KBM-7 (cell line): ENCODE measurements around the gene PGBD5.
A peak's percentile ranks its signal among the peaks of the same experiment; 100 is the strongest.

ENCODE experiments used
- DNase-seq: peaks from one replicate; pipeline ENCODE4 v3.0.0-alpha.2; 2015
- in situ Hi-C: fragments of 300-500 bp; cut with MboI; formaldehyde crosslinking; loops from 2 replicates; pipeline ENCODE4 v1.14.3; 2020; ENCODE audit warnings: low sequenced_read_pairs, low pct_unique_long_range_greater_than_20kb, mixed read lengths

Gene PGBD5

DNA sequence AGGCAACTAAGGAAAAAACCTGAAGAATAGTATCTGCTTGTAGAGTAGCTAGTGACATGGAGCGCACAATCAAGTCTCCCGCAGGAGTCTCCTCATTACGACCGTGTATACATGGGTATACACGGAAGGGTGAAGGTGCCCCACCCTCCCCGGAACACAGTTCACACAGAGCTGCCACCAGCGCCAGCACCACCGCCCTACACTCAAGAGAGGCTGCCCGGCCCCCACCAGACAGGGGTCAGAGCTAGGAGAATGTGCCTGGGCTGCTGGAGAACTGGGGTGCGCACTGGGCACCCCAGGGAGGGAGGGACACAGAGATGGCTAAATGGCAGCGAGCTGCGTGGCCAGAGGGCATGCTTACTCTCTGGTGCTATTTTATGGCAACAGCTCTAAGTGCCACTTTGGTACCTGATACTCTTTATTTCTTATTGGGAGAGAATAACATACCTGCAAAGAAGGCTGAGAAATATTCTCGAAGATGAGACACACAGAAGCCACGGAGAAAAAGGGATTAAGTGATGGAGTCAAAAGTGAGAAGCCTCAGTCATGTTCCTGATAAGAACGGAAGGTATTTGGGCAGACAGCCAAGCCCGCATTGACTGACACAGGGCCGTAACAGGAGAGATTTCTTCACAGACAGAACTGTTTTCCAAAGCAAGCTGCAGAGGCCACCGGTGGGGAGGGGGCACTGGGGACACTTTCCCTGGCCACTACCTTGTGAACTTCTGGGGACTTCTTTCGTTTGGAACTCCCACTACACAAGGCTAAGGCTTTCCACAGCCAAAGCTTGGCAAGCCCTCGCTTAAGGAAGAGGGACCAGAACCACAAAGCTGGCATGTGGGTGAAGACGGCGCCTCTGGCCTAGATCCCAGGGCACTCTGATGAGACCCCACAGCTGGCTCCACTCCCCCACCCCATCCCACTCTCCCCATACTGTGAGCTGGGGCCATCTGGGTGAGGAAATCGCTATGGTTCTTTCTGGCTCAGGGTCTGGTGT lies 108.0 kb downstream of the PGBD5 start:
- in situ Hi-C loops: loop anchor here (25.0 kb wide), 2 partner anchors 656 to 1056 kb away; partner anchors contain the start of gene RAB4A
- no peak for DNase-seq

- in situ Hi-C loops: loop anchor here (25.0 kb wide), 2 partner anchors 655 to 1055 kb away; partner anchors contain the start of gene RAB4A
- DNase-seq: no peak
Observed at GRCh38 chr1:230316864-230317745, 109.0 kb downstream of the PGBD5 start.

DNA sequence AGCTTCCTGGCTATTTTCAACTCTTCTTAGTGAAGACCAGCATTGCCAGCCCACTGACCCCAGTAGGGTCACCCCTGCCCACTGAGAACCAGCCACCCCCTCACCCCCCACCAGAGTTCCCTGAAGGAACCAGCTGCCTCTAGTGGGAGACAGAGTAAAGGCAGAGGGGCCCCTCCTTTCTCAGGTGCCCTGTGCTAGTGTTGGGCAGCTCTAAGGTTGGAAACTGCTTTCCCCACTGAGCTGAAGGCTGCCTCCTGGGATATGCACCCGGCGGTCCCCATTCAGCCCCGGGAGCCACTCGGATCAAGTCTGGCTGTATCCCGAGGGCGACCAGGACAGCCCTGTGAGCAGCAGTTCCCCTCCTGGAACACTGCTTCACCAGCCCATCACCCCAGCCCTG lies 111.0 kb downstream of the PGBD5 start:
- in situ Hi-C loops: loop anchor here (25.0 kb wide), 2 partner anchors 653 to 1053 kb away; partner anchors contain the start of gene RAB4A
- no peak for DNase-seq

DNA sequence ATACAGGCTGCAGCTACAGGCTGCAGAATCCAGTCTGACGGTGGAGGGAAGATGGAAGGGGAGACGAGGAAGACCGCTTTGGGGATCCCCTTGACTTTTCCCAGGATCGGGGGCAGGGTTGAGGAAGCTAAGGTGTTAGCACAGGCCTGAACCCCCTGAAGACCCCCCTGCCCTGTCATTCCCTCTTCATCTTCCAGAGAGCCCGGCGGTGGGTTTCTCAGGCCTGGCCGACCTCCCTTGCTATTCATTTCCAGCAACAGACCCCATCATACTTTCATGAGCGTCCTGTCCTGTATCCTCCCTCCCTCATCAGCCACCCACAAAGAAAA lies 112.0 kb downstream of the PGBD5 start:
- DNase-seq: no peak
- in situ Hi-C loops: loop anchor here (25.0 kb wide), 2 partner anchors 652 to 1052 kb away; partner anchors contain the start of gene RAB4A

DNA sequence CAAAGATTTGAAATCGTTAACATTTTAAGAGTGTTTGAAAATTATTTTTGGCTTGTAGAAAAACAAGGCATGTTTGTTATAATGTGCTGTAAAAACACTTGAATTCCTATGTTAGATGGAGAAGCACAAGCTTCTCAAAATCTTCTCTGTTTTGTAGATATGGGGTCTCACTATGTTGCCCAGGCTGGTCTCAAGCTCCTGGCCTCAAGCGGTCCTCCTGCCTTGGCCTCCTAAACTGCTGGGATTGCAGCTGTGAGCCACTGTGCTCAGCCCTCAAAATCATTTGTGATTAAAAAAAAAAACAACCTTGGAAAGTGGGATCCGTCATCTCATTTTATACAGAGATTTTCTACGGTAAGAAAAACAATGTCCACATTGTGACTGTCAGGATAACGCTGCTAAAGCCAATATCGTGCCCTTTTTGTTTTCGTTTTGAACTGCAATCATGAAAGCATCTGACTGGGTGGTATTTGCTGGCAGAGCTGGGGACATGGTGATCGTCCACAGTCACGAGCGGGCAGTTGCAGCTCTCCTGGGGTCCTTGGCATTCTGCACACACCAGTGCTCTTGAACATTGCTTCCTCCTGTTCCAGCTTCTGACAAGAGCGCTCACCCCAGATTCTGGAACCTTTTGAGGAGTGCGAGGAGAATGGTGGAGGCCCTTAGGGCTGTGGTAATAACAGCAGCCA lies 112.5 kb downstream of the PGBD5 start:
- no peak for DNase-seq
- in situ Hi-C loops: loop anchor here (25.0 kb wide), 2 partner anchors 651 to 1051 kb away; partner anchors contain the start of gene RAB4A

DNA sequence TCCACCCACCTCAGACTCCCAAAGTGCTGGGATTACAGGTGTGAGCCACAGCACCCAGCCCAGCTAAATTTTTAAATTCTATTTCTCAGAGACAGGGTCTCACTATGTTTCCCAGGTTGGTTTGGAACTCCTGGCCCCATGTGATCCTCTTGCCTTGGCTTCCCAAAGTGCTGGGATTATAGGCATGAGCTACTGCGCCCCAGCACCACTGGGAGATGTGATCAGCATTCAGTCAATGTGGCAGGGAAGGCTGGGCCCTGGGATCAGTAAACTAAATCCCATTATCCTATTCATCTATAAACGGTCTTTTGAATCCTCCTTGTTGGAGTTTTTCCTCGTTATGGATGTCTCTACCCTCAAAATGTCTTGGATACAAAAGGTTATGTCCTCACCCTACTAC lies 113.5 kb downstream of the PGBD5 start:
- no peak for DNase-seq
- in situ Hi-C loops: loop anchor here (25.0 kb wide), 2 partner anchors 650 to 1050 kb away; partner anchors contain the start of gene RAB4A

DNA sequence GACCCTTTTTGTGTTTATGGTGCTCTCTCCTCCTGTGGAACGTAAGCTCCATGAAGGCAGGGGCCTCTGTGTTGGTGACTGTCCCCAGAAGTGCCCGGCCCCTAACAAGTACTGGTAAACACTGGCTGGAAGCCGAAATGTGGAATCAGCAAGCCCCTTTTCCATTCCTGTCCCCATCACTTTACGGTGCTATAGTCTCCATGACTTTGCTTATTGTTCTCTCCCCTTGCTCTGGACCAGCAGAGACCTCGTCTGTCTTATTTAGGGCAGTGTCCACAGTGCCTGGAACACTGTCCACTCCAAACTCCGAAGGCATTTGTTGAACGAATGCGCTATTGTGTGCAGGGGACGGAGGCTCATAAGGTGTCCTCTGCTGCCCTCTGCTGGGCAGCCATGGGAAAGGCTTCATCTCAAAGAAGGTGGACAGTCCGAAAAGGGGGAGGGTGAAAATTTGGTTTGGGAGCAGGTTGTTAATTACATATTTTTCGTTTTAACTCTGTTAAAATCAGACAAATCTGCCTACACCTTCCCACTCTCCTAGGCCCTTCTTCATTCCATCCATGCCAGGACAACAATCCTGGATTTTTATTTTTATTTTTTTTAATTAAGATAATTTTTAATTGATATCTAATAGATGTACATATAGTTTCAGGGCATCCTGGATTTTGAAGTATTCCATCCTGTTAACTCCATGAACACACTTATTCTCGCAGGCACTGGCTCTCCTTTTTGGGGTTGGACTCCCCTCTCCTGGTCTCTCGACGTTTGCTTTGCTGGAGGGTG lies 115.6 kb downstream of the PGBD5 start:
- peak; percentile 74 for DNase-seq
- in situ Hi-C loops: loop anchor here (25.0 kb wide), 2 partner anchors 648 to 1048 kb away; partner anchors contain the start of gene RAB4A

GRCh38 chr1:230309646-230310177 lies 116.4 kb downstream of the PGBD5 start:
- in situ Hi-C loops: loop anchor here (25.0 kb wide), 2 partner anchors 647 to 1047 kb away; partner anchors contain the start of gene RAB4A

DNA sequence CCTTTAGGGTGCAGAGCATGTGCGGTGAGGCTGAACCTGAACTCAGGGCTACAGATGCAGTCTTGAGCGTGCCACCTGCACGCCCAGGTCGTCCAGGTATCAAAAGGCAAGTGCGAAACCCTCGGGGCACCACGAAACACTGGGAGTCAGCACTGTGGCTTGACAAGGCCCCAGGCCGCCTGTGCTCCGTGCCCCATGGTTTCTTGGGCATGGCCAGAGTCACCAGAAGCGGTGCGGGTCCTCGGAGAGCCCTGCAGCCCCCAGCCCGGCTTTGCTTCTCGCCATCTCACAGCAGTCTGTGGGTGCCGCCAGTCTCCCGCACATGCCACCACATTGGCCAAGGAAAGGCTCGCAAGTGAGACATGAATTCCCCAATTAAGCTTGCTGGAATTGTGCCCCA lies 117.3 kb downstream of the PGBD5 start:
- no peak for DNase-seq
- in situ Hi-C loops: loop anchor here (25.0 kb wide), 2 partner anchors 647 to 1047 kb away; partner anchors contain the start of gene RAB4A

More at GRCh38 chr1:230309646-230310177, 116.4 kb downstream of the PGBD5 start:
- no peak for DNase-seq

DNA sequence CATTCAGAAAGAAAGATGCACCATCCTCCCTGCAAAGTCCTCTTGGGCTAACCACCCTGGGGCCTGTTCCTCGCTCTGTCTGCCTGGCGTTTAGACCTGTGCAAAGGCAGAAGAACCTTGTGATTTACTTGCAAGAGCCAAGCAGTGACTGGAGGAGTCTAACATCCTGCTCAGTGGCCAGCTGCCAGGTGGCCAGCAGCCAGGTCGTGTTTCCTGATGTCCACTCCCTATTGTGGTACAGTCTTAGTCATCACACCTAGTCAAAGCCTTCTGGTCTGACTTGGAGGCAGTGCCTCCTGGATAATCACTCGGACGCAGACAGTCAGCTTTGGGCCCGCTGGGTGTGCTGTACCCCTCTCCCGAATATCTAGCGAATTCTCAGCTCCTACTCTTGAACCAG lies 118.1 kb downstream of the PGBD5 start:
- in situ Hi-C loops: loop anchor here (25.0 kb wide), 2 partner anchors 646 to 1046 kb away; partner anchors contain the start of gene RAB4A
- DNase-seq: no peak

- DNase-seq: no peak
- in situ Hi-C loops: loop anchor here (25.0 kb wide), 2 partner anchors 645 to 1045 kb away; partner anchors contain the start of gene RAB4A
Observed at GRCh38 chr1:230307213-230307612, 118.9 kb downstream of the PGBD5 start.

GRCh38 chr1:230306169-230306568 lies 120.0 kb downstream of the PGBD5 start:
- DNase-seq: no peak
- in situ Hi-C loops: loop anchor here (25.0 kb wide), 2 partner anchors 644 to 1044 kb away; partner anchors contain the start of gene RAB4A

- DNase-seq: peak; percentile 81
- in situ Hi-C loops: loop anchor here (25.0 kb wide), 2 partner anchors 642 to 1042 kb away; partner anchors contain the start of gene RAB4A
Observed at GRCh38 chr1:230303822-230304221, 122.3 kb downstream of the PGBD5 start.

GRCh38 chr1:230303069-230303468 lies 123.1 kb downstream of the PGBD5 start:
- in situ Hi-C loops: loop anchor here (25.0 kb wide), 2 partner anchors 641 to 1041 kb away; partner anchors contain the start of gene RAB4A
- DNase-seq: no peak

GRCh38 chr1:230301822-230302221 lies 124.3 kb downstream of the PGBD5 start:
- no peak for DNase-seq
- in situ Hi-C loops: loop anchor here (25.0 kb wide), 2 partner anchors 640 to 1040 kb away; partner anchors contain the start of gene RAB4A

- no peak for DNase-seq
- in situ Hi-C loops: loop anchor here (25.0 kb wide), 2 partner anchors 639 to 1039 kb away; partner anchors contain the start of gene RAB4A
Observed at GRCh38 chr1:230301322-230301721, 124.8 kb downstream of the PGBD5 start.
